Endothelial cell (in vitro differentiated cells): ENCODE results near the gene RAET1E. TPM values are rescaled to one million over a fixed set of nuclear protein-coding genes. Genes with fewer than 3 reads are reported as not detected.
"Not testable (repeated sequence)": the region's sequence is repeated elsewhere in the genome, so short reads cannot be mapped to it uniquely, and the experiment has no call there.

ENCODE experiments used
- DNase-seq: peaks from one replicate; pipeline ENCODE4 v3.0.0; 2021; ENCODE audit warnings: low spot score
- H3K27ac Mint-ChIP-seq: one replicate; pipeline ENCODE4 v1.8.0; 2021; ENCODE audit warnings: mixed read lengths, inconsistent platforms; ENCODE audit not compliant: unreplicated experiment
- H3K27me3 Mint-ChIP-seq: one replicate; pipeline ENCODE4 v1.8.0; 2021; ENCODE audit warnings: mild to moderate bottlenecking, moderate library complexity, mixed read lengths, inconsistent platforms; ENCODE audit not compliant: unreplicated experiment
- H3K36me3 Mint-ChIP-seq: one replicate; pipeline ENCODE4 v1.8.0; 2021; ENCODE audit warnings: mild to moderate bottlenecking, low read depth, mixed read lengths, inconsistent platforms; ENCODE audit not compliant: unreplicated experiment
- H3K4me1 Mint-ChIP-seq: one replicate; pipeline ENCODE4 v1.8.0; 2021; ENCODE audit warnings: mild to moderate bottlenecking, mixed read lengths, inconsistent platforms; ENCODE audit not compliant: unreplicated experiment
- H3K4me3 Mint-ChIP-seq: one replicate; pipeline ENCODE4 v1.8.0; 2021; ENCODE audit warnings: mild to moderate bottlenecking, mixed read lengths, inconsistent platforms; ENCODE audit not compliant: unreplicated experiment
- H3K9me3 Mint-ChIP-seq: one replicate; pipeline ENCODE4 v1.8.0; 2021; ENCODE audit warnings: mixed read lengths, inconsistent platforms; ENCODE audit not compliant: unreplicated experiment
- CTCF ChIP-seq: fragments of 200-600 bp; sonication (generic); IDR thresholded peaks from one replicate; pipeline ENCODE4 v1.5.0; 2021; ENCODE audit warnings: antibody characterized with exemption; ENCODE audit not compliant: unreplicated experiment
- total RNA-seq: library from RNA; stranded (reverse); fragmentation: NEBNext Ultra II Directional; extraction: Animal tissue kit (Norgen Biotek cat#: 25700); gene quantifications from one replicate; pipeline ENCODE4 v1.2.1, GENCODE V29; 2021; ENCODE audit not compliant: unreplicated experiment

The RAET1E gene
- total RNA-seq, 1 donor from 2014 or later, result 0.28 TPM

DNA sequence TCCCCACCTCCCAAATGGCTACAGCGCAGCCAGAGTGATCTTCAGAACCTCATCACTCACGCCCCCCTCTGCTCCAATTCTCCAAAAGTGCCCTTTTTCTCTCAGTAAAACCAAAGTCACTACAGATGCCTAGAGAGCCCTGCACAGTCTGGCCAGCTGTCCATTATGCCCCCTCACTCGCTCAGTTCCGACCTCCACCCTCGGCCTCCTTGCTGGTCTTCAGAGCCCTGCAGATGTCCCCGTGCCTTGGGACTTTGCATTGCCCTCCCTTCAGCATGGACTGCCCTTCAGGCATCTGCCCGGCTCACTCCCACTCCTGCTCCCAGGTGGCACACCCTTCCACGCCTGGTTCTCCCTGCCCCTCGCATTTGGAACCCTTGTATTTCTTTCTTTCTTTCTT is 1.1 kb upstream of the RAET1E start:
- H3K4me1 Mint-ChIP-seq, result peaks cover 25% of the 10 kb centered on the region
- H3K27me3 Mint-ChIP-seq, result peaks cover 7% of the 10 kb centered on the region
- no peak for DNase-seq
- H3K36me3 Mint-ChIP-seq, result no peaks in the 10 kb centered on the region
- H3K4me3 Mint-ChIP-seq, result no peak overlapping the region
- TF ChIP-seq CTCF, result no peak
- H3K9me3 Mint-ChIP-seq, result no peaks in the 10 kb centered on the region
- no peak overlapping the region for H3K27ac Mint-ChIP-seq

DNA sequence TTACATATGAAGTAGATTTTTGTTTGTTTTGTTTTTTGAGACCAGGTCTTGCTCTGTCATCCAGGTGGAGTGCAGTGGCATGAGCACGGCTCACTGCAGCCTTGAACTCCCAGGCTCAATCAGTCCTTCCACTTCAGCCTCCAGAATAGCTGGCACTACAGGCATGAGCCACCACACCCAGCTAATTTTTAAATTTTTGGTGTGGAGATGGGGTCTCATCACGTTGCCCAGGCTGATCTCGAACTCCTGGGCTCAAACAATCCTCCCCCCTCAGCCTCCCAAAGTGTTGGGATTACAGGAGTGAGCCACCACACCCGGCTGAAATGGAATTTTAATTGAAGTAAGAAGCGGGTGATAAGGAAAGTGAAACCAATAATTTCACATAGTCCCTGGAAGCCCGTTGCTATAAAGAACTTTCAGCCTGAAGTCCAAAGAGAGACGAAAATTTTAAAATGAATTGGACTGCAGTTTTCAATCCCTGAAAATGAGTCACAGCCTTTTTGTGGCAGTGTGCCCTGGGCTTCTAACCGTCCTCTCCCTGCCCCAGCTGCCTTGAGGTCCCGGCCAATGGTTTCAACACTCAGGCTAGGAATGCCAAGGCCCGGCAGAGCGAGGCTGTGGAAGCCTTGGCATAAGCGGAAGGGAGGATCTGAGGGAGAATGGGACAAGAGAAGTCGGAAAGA is 757 bp downstream of the RAET1E start:
- H3K27me3 Mint-ChIP-seq, result peaks cover 10% of the 10 kb centered on the region
- no peak for TF ChIP-seq CTCF
- no peak overlapping the region for H3K4me3 Mint-ChIP-seq
- no peaks in the 10 kb centered on the region for H3K36me3 Mint-ChIP-seq
- no peaks in the 10 kb centered on the region for H3K9me3 Mint-ChIP-seq
- H3K4me1 Mint-ChIP-seq, result peaks cover 26% of the 10 kb centered on the region
- H3K27ac Mint-ChIP-seq, result no peak overlapping the region
- no peak for DNase-seq

- H3K27ac Mint-ChIP-seq, result no peak overlapping the region
- no peak for TF ChIP-seq CTCF
- H3K36me3 Mint-ChIP-seq, result no peaks in the 10 kb centered on the region
- peaks cover 10% of the 10 kb centered on the region for H3K27me3 Mint-ChIP-seq
- H3K4me3 Mint-ChIP-seq, result no peak overlapping the region
- DNase-seq, result no peak
- no peaks in the 10 kb centered on the region for H3K9me3 Mint-ChIP-seq
- peaks cover 26% of the 10 kb centered on the region for H3K4me1 Mint-ChIP-seq
Measured at GRCh38 chr6:149896491-149896890, 1.4 kb downstream of the RAET1E start.

GRCh38 chr6:149895833-149896271 is 2.1 kb downstream of the RAET1E start:
- no peaks in the 10 kb centered on the region for H3K36me3 Mint-ChIP-seq
- DNase-seq, result no peak
- no peaks in the 10 kb centered on the region for H3K9me3 Mint-ChIP-seq
- H3K27ac Mint-ChIP-seq, result no peak overlapping the region
- no peak for TF ChIP-seq CTCF
- H3K27me3 Mint-ChIP-seq, result peaks cover 10% of the 10 kb centered on the region
- no peak overlapping the region for H3K4me3 Mint-ChIP-seq
- H3K4me1 Mint-ChIP-seq, result peaks cover 30% of the 10 kb centered on the region

DNA sequence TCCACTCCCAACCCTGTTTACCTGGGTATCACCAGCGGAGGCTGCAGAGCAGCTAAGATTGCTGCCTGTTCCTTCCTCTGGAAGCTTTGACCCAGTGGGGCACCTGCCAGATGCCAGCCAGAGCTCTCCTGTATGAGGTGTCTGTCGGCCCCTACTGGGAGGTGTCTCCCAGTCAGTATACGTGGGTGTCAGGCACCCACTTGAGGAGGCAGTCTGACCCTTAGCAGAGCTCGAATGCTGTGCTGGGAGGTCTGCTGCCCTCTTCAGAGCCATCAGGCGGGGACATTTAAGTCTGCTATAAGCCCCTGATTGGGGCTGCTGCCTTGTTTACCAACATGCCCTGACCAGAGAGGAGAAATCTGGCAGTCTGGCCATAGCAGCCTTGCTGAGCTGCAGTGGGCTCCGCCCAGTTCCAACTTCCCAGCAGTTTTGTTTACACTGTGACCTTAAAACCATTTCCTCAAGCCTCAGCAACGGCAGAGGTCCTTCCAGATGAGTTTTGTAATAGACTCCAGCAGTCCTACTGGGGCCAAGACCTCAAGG is 2.8 kb downstream of the RAET1E start:
- Mint-ChIP-seq H3K4me1 (peaks cover 38% of the 10 kb centered on the region), H3K36me3 (no peaks in the 10 kb centered on the region), H3K27me3 (peaks cover 12% of the 10 kb centered on the region), H3K4me3 (no peak overlapping the region), H3K27ac (no peak overlapping the region), H3K9me3 (no peaks in the 10 kb centered on the region)
- no peak for DNase-seq
- TF ChIP-seq CTCF, result no peak

DNA sequence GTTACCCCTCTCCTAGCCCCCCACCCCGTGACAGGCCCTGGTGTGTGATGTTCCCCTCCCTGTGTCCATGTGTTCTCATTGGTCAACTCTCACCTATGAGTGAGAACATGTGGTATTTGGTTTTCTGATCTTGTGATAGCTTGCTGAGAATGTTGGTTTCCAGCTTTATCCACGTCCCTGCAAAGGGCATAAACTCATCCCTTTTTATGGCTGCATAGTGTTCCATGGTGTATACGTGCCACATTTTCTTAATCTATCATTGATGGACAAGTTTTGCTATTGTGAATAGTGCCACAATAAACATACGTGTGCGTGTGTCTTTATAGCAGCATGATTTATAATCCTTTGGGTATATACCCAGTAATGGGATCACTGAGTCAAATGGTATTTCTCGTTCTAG is 6.0 kb downstream of the RAET1E start:
- H3K27me3 Mint-ChIP-seq, result peaks cover 13% of the 10 kb centered on the region
- H3K27ac Mint-ChIP-seq, H3K9me3 Mint-ChIP-seq, H3K36me3 Mint-ChIP-seq, H3K4me3 Mint-ChIP-seq, DNase-seq: not testable (repeated sequence)
- peaks cover 50% of the 10 kb centered on the region for H3K4me1 Mint-ChIP-seq
